HFFc6 (cell line): Measurements from ENCODE around the gene SMURF2. TPM values are rescaled to one million over a fixed set of nuclear protein-coding genes. Genes with fewer than 3 reads are reported as not detected.

Experiments
- DNase-seq: peaks from one replicate; pipeline ENCODE4 v3.0.0-alpha.2; 2018
- H3K27ac Mint-ChIP-seq: 2 replicates; pipeline ENCODE4 v1.8.0; 2020; ENCODE audit warnings: mild to moderate bottlenecking, mixed read lengths
- H3K27me3 Mint-ChIP-seq: 2 replicates; pipeline ENCODE4 v1.8.0; 2021; ENCODE audit warnings: mild to moderate bottlenecking, moderate library complexity, mixed read lengths; ENCODE audit not compliant: insufficient read depth
- H3K36me3 Mint-ChIP-seq: 2 replicates; pipeline ENCODE4 v1.8.0; 2021; ENCODE audit warnings: low read depth, mixed read lengths
- H3K4me1 Mint-ChIP-seq: 2 replicates; pipeline ENCODE4 v1.8.0; 2020; ENCODE audit warnings: low read depth, mixed read lengths
- H3K4me3 Mint-ChIP-seq: 2 replicates; pipeline ENCODE4 v1.8.0; 2020; ENCODE audit warnings: mild to moderate bottlenecking, moderate library complexity, mixed read lengths
- H3K9me3 Mint-ChIP-seq: 2 replicates; pipeline ENCODE4 v1.8.0; 2020; ENCODE audit warnings: mild to moderate bottlenecking, mixed read lengths
- CTCF ChIP-seq: fragments of 200-600 bp; sonication (generic); IDR thresholded peaks from 2 replicates; pipeline ENCODE4 v1.5.0; 2021; ENCODE audit warnings: antibody characterized with exemption, mild to moderate bottlenecking
- total RNA-seq, 6 experiments: library from RNA; stranded (reverse); fragmentation: NEBNext Ultra II Directional; extraction: Animal tissue kit (Norgen Biotek cat#: 25700); gene quantifications; 2 replicates in 1 of 6; 3 replicates in 5 of 6; pipeline ENCODE4 v1.2.3, GENCODE V29; 2021

SMURF2 gene
- total RNA-seq, 6 experiments from 2014 or later: 92.5 to 206 (median 99.1) TPM

- Mint-ChIP-seq H3K4me1 (peaks cover 72% of the 10 kb centered on the region), H3K36me3 (peaks cover 10% of the 10 kb centered on the region), H3K9me3 (peaks cover 6% of the 10 kb centered on the region), H3K27me3 (no peaks in the 10 kb centered on the region; the same call in 1 of the 2 replicates), H3K27ac (peak overlapping the region; percentile 57), H3K4me3 (no peak overlapping the region)
- DNase-seq: peak; percentile 47
- no peak for TF ChIP-seq CTCF
Observed at GRCh38 chr17:64698725-64699124, 36.6 kb upstream of the SMURF2 start.

GRCh38 chr17:64694207-64694606 lies 32.1 kb upstream of the SMURF2 start:
- DNase-seq: peak; percentile 79
- Mint-ChIP-seq H3K4me1 (peaks cover 48% of the 10 kb centered on the region), H3K27ac (peak overlapping the region; percentile 76), H3K27me3 (no peaks in the 10 kb centered on the region), H3K4me3 (peak overlapping the region; percentile 25), H3K36me3 (no peaks in the 10 kb centered on the region; the same call in 1 of the 2 replicates), H3K9me3 (no peaks in the 10 kb centered on the region)
- TF ChIP-seq CTCF: no peak

- DNase-seq: no peak
- peaks cover 51% of the 10 kb centered on the region for H3K4me1 Mint-ChIP-seq
- no peaks in the 10 kb centered on the region for H3K27me3 Mint-ChIP-seq
- H3K36me3 Mint-ChIP-seq: peaks cover 8% of the 10 kb centered on the region
- H3K9me3 Mint-ChIP-seq: no peaks in the 10 kb centered on the region
- H3K4me3 Mint-ChIP-seq: no peak overlapping the region
- H3K27ac Mint-ChIP-seq: no peak overlapping the region
- TF ChIP-seq CTCF: no peak
Observed at GRCh38 chr17:64692187-64692586, 30.1 kb upstream of the SMURF2 start.

GRCh38 chr17:64689106-64689505 lies 27.0 kb upstream of the SMURF2 start:
- no peaks in the 10 kb centered on the region for H3K9me3 Mint-ChIP-seq
- no peak overlapping the region for H3K27ac Mint-ChIP-seq
- peaks cover 2% of the 10 kb centered on the region; the same call in 1 of the 2 replicates for H3K27me3 Mint-ChIP-seq
- H3K36me3 Mint-ChIP-seq: peaks cover 13% of the 10 kb centered on the region
- peaks cover 53% of the 10 kb centered on the region for H3K4me1 Mint-ChIP-seq
- H3K4me3 Mint-ChIP-seq: no peak overlapping the region
- DNase-seq: no peak
- no peak for TF ChIP-seq CTCF

GRCh38 chr17:64688481-64688880 lies 26.4 kb upstream of the SMURF2 start:
- no peak for DNase-seq
- Mint-ChIP-seq H3K36me3 (peaks cover 13% of the 10 kb centered on the region), H3K9me3 (no peaks in the 10 kb centered on the region), H3K4me1 (peaks cover 53% of the 10 kb centered on the region), H3K27ac (peak overlapping the region; percentile 90), H3K27me3 (peaks cover 2% of the 10 kb centered on the region; the same call in 1 of the 2 replicates), H3K4me3 (no peak overlapping the region)
- no peak for TF ChIP-seq CTCF

DNA sequence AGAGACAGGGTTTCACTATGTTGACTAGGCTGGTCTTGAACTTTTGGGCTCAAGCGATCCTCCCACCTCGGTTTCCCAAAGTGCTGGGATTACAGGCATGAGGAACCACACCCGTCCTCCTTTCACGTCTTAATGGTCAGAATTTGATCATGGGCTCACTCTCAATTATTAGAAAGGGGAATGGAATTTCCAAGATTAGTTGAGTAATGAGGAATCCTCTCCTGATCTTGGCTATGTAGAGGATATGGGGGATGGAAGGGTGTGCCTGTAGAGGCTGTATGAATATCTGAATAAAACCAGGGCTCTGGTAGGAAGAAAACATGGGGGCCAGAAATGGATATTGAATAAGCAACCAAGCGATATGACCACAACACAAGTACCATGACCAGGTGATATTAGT lies 25.9 kb upstream of the SMURF2 start:
- Mint-ChIP-seq H3K9me3 (no peaks in the 10 kb centered on the region), H3K36me3 (peaks cover 13% of the 10 kb centered on the region), H3K4me3 (peak overlapping the region; percentile 53), H3K27ac (peak overlapping the region; percentile 90), H3K27me3 (peaks cover 2% of the 10 kb centered on the region), H3K4me1 (peaks cover 59% of the 10 kb centered on the region)
- peak; percentile 75 for DNase-seq
- TF ChIP-seq CTCF: no peak
